Mesothelial cell of epicardium (in vitro differentiated cells): Measurements from ENCODE around the gene ETS2. TPM values are rescaled to one million over a fixed set of nuclear protein-coding genes. Genes with fewer than 3 reads are reported as not detected.

Experiments
- DNase-seq, 2 experiments: peaks; one replicate each; pipeline ENCODE4 v3.0.0; 2021; ENCODE audit warnings: low spot score in 2 of 2; ENCODE audit not compliant: unreplicated experiment in 2 of 2
- H3K27ac Mint-ChIP-seq: 2 replicates; pipeline ENCODE4 v1.8.0; 2021; ENCODE audit warnings: mixed read lengths
- H3K27me3 Mint-ChIP-seq: 2 replicates; pipeline ENCODE4 v1.8.0; 2021; ENCODE audit warnings: low read depth, mixed read lengths
- H3K36me3 Mint-ChIP-seq: 2 replicates; pipeline ENCODE4 v1.8.0; 2021; ENCODE audit warnings: mixed read lengths
- H3K4me1 Mint-ChIP-seq: 2 replicates; pipeline ENCODE4 v1.8.0; 2021; ENCODE audit warnings: mixed read lengths
- H3K4me3 Mint-ChIP-seq: 2 replicates; pipeline ENCODE4 v1.8.0; 2021; ENCODE audit warnings: mild to moderate bottlenecking, moderate library complexity, mixed read lengths
- H3K9me3 Mint-ChIP-seq: 2 replicates; pipeline ENCODE4 v1.8.0; 2021; ENCODE audit warnings: mixed read lengths
- CTCF ChIP-seq: fragments of 200-600 bp; sonication (generic); IDR thresholded peaks from one replicate; pipeline ENCODE4 v1.5.0; 2021; ENCODE audit warnings: antibody characterized with exemption; ENCODE audit not compliant: unreplicated experiment
- total RNA-seq: library from RNA; stranded (reverse); gene quantifications from 3 replicates; pipeline ENCODE4 v1.2.1, GENCODE V29; 2021

Gene ETS2
- total RNA-seq, 1 donor from 2014 or later, result 30.5 TPM

GRCh38 chr21:38813143-38813542, 7.4 kb downstream of the ETS2 start:
- no peak overlapping the region for H3K27ac Mint-ChIP-seq
- H3K27me3 Mint-ChIP-seq, result no peaks in the 10 kb centered on the region
- no peak for DNase-seq
- no peaks in the 10 kb centered on the region for H3K9me3 Mint-ChIP-seq
- no peak for TF ChIP-seq CTCF
- peaks cover 48% of the 10 kb centered on the region for H3K36me3 Mint-ChIP-seq
- H3K4me3 Mint-ChIP-seq, result no peak overlapping the region
- peaks cover 21% of the 10 kb centered on the region for H3K4me1 Mint-ChIP-seq

- H3K4me3 Mint-ChIP-seq, result no peak overlapping the region
- no peak for DNase-seq
- H3K4me1 Mint-ChIP-seq, result peaks cover 18% of the 10 kb centered on the region
- peaks cover 52% of the 10 kb centered on the region for H3K36me3 Mint-ChIP-seq
- no peak for TF ChIP-seq CTCF
- no peaks in the 10 kb centered on the region for H3K9me3 Mint-ChIP-seq
- no peaks in the 10 kb centered on the region for H3K27me3 Mint-ChIP-seq
- no peak overlapping the region for H3K27ac Mint-ChIP-seq
These were observed 7.8 kb downstream of the ETS2 start for GRCh38 chr21:38813547-38813946.

- no peak for TF ChIP-seq CTCF
- H3K4me3 Mint-ChIP-seq, result no peak overlapping the region
- no peaks in the 10 kb centered on the region for H3K27me3 Mint-ChIP-seq
- no peak for DNase-seq
- peaks cover 4% of the 10 kb centered on the region for H3K9me3 Mint-ChIP-seq
- H3K27ac Mint-ChIP-seq, result no peak overlapping the region
- peaks cover 61% of the 10 kb centered on the region for H3K36me3 Mint-ChIP-seq
- H3K4me1 Mint-ChIP-seq, result peaks cover 16% of the 10 kb centered on the region
These were observed 8.7 kb downstream of the ETS2 start for GRCh38 chr21:38814126-38815059.

GRCh38 chr21:38815060-38815405, 9.3 kb downstream of the ETS2 start:
- no peak overlapping the region for H3K4me3 Mint-ChIP-seq
- H3K4me1 Mint-ChIP-seq, result peaks cover 18% of the 10 kb centered on the region
- H3K9me3 Mint-ChIP-seq, result peaks cover 4% of the 10 kb centered on the region
- DNase-seq, result no peak
- no peak for TF ChIP-seq CTCF
- H3K27ac Mint-ChIP-seq, result no peak overlapping the region
- peaks cover 64% of the 10 kb centered on the region for H3K36me3 Mint-ChIP-seq
- no peaks in the 10 kb centered on the region for H3K27me3 Mint-ChIP-seq

GRCh38 chr21:38816400-38816977, 10.8 kb downstream of the ETS2 start:
- Mint-ChIP-seq H3K4me3 (no peak overlapping the region), H3K36me3 (peaks cover 68% of the 10 kb centered on the region), H3K27ac (no peak overlapping the region), H3K4me1 (peaks cover 16% of the 10 kb centered on the region), H3K27me3 (no peaks in the 10 kb centered on the region), H3K9me3 (peaks cover 4% of the 10 kb centered on the region)
- no peak for DNase-seq
- no peak for TF ChIP-seq CTCF
